Stimulated activated memory B cell treated with anti-CD40 and anti-IgM and Interleukin-4, amounts not matched to agents 10 μg/mL and 1 μg/mL and 100 μg/mL, for 72 hours (primary cell): ENCODE data around the gene BBC3.

Source experiments
- ATAC-seq: fragments of 150-1000 bp; cut with Tn5 transposase; 2 replicates; pipeline ENCODE4 v1.10.0; 2021
- H3K27ac Mint-ChIP-seq: one replicate; pipeline ENCODE4 v1.8.0; 2022; ENCODE audit warnings: mild to moderate bottlenecking, mixed read lengths
- H3K27me3 Mint-ChIP-seq: one replicate; pipeline ENCODE4 v1.8.0; 2022; ENCODE audit warnings: mixed read lengths
- H3K36me3 Mint-ChIP-seq: one replicate; pipeline ENCODE4 v1.8.0; 2022; ENCODE audit warnings: mixed read lengths
- H3K4me1 Mint-ChIP-seq: one replicate; pipeline ENCODE4 v1.8.0; 2022; ENCODE audit warnings: mixed read lengths
- H3K4me3 Mint-ChIP-seq: one replicate; pipeline ENCODE4 v1.8.0; 2022; ENCODE audit warnings: mild to moderate bottlenecking, moderate library complexity, mixed read lengths
- H3K9me3 Mint-ChIP-seq: one replicate; pipeline ENCODE4 v1.8.0; 2022; ENCODE audit warnings: mixed read lengths

BBC3 gene

GRCh38 chr19:47243776-47244547 lies 13.0 kb upstream of the BBC3 start:
- peaks cover 8% of the 10 kb centered on the region for H3K4me1 Mint-ChIP-seq
- peak; percentile 83 for ATAC-seq

GRCh38 chr19:47243364-47243775 lies 12.4 kb upstream of the BBC3 start:
- no peak for ATAC-seq

More at GRCh38 chr19:47243776-47244547, 13.0 kb upstream of the BBC3 start:
- no peak overlapping the region for H3K27ac Mint-ChIP-seq
- H3K27me3 Mint-ChIP-seq = no peaks in the 10 kb centered on the region
- H3K4me3 Mint-ChIP-seq = peak overlapping the region; percentile 77
- H3K9me3 Mint-ChIP-seq = peaks cover 3% of the 10 kb centered on the region
- H3K36me3 Mint-ChIP-seq = no peaks in the 10 kb centered on the region

GRCh38 chr19:47241919-47242577 lies 11.0 kb upstream of the BBC3 start:
- Mint-ChIP-seq H3K36me3 (no peaks in the 10 kb centered on the region), H3K27ac (no peak overlapping the region), H3K27me3 (no peaks in the 10 kb centered on the region), H3K4me3 (no peak overlapping the region), H3K4me1 (peaks cover 5% of the 10 kb centered on the region), H3K9me3 (peaks cover 3% of the 10 kb centered on the region)
- no peak for ATAC-seq

More at GRCh38 chr19:47243364-47243775, 12.4 kb upstream of the BBC3 start:
- Mint-ChIP-seq H3K27ac (no peak overlapping the region), H3K4me3 (peak overlapping the region; percentile 77), H3K9me3 (peaks cover 3% of the 10 kb centered on the region), H3K36me3 (no peaks in the 10 kb centered on the region), H3K27me3 (no peaks in the 10 kb centered on the region), H3K4me1 (peaks cover 10% of the 10 kb centered on the region)

- no peak overlapping the region for H3K4me3 Mint-ChIP-seq
- H3K36me3 Mint-ChIP-seq = no peaks in the 10 kb centered on the region
- peaks cover 5% of the 10 kb centered on the region for H3K4me1 Mint-ChIP-seq
- H3K27me3 Mint-ChIP-seq = no peaks in the 10 kb centered on the region
- peak; percentile 56 for ATAC-seq
- peaks cover 3% of the 10 kb centered on the region for H3K9me3 Mint-ChIP-seq
- no peak overlapping the region for H3K27ac Mint-ChIP-seq
Measured at GRCh38 chr19:47240996-47241918, 10.3 kb upstream of the BBC3 start.

GRCh38 chr19:47240556-47240955 lies 9.6 kb upstream of the BBC3 start:
- no peak overlapping the region for H3K27ac Mint-ChIP-seq
- no peak for ATAC-seq
- no peaks in the 10 kb centered on the region for H3K27me3 Mint-ChIP-seq
- H3K4me1 Mint-ChIP-seq = peaks cover 5% of the 10 kb centered on the region
- peaks cover 3% of the 10 kb centered on the region for H3K9me3 Mint-ChIP-seq
- peak overlapping the region; percentile 25 for H3K4me3 Mint-ChIP-seq
- no peaks in the 10 kb centered on the region for H3K36me3 Mint-ChIP-seq

- Mint-ChIP-seq H3K36me3 (no peaks in the 10 kb centered on the region), H3K27ac (no peak overlapping the region), H3K4me1 (peaks cover 5% of the 10 kb centered on the region), H3K4me3 (peak overlapping the region; percentile 11), H3K9me3 (peaks cover 3% of the 10 kb centered on the region), H3K27me3 (no peaks in the 10 kb centered on the region)
- peak; percentile 63 for ATAC-seq
Measured at GRCh38 chr19:47239610-47240296, 8.8 kb upstream of the BBC3 start.

- H3K4me1 Mint-ChIP-seq = peaks cover 5% of the 10 kb centered on the region
- peak overlapping the region; percentile 55 for H3K4me3 Mint-ChIP-seq
- no peak overlapping the region for H3K27ac Mint-ChIP-seq
- no peaks in the 10 kb centered on the region for H3K36me3 Mint-ChIP-seq
- no peak for ATAC-seq
- H3K27me3 Mint-ChIP-seq = no peaks in the 10 kb centered on the region
- H3K9me3 Mint-ChIP-seq = peaks cover 3% of the 10 kb centered on the region
Measured at GRCh38 chr19:47239152-47239551, 8.2 kb upstream of the BBC3 start.

- no peak for ATAC-seq
- Mint-ChIP-seq H3K27ac (no peak overlapping the region), H3K27me3 (no peaks in the 10 kb centered on the region), H3K4me3 (no peak overlapping the region), H3K4me1 (peaks cover 24% of the 10 kb centered on the region), H3K9me3 (no peaks in the 10 kb centered on the region), H3K36me3 (no peaks in the 10 kb centered on the region)
Measured at GRCh38 chr19:47236072-47236675, 5.2 kb upstream of the BBC3 start.

- peaks cover 19% of the 10 kb centered on the region for H3K4me1 Mint-ChIP-seq
- no peaks in the 10 kb centered on the region for H3K9me3 Mint-ChIP-seq
- no peak for ATAC-seq
- no peaks in the 10 kb centered on the region for H3K27me3 Mint-ChIP-seq
- no peaks in the 10 kb centered on the region for H3K36me3 Mint-ChIP-seq
- H3K4me3 Mint-ChIP-seq = peak overlapping the region; percentile 56
- H3K27ac Mint-ChIP-seq = peak overlapping the region; percentile 59
Measured at GRCh38 chr19:47232422-47233211, 1.6 kb upstream of the BBC3 start.

- H3K36me3 Mint-ChIP-seq = no peaks in the 10 kb centered on the region
- peak overlapping the region; percentile 59 for H3K27ac Mint-ChIP-seq
Measured at GRCh38 chr19:47231215-47232054, 436 bp upstream of the BBC3 start.

GRCh38 chr19:47230054-47230920 lies 712 bp downstream of the BBC3 start:
- H3K4me3 Mint-ChIP-seq = peak overlapping the region; percentile 42
- H3K4me1 Mint-ChIP-seq = peaks cover 33% of the 10 kb centered on the region
- H3K9me3 Mint-ChIP-seq = no peaks in the 10 kb centered on the region
- no peak overlapping the region for H3K27ac Mint-ChIP-seq
- ATAC-seq = peak; percentile 37
- no peaks in the 10 kb centered on the region for H3K36me3 Mint-ChIP-seq
- no peaks in the 10 kb centered on the region for H3K27me3 Mint-ChIP-seq

More at GRCh38 chr19:47231215-47232054, 436 bp upstream of the BBC3 start:
- peaks cover 29% of the 10 kb centered on the region for H3K4me1 Mint-ChIP-seq
- peak overlapping the region; percentile 56 for H3K4me3 Mint-ChIP-seq
- H3K9me3 Mint-ChIP-seq = no peaks in the 10 kb centered on the region
- ATAC-seq = peak; percentile 73
- no peaks in the 10 kb centered on the region for H3K27me3 Mint-ChIP-seq

- no peak for ATAC-seq
- H3K27ac Mint-ChIP-seq = no peak overlapping the region
Measured at GRCh38 chr19:47229676-47230053, 1.3 kb downstream of the BBC3 start.

More at GRCh38 chr19:47229676-47230053, 1.3 kb downstream of the BBC3 start:
- H3K9me3 Mint-ChIP-seq = no peaks in the 10 kb centered on the region
- no peak overlapping the region for H3K4me3 Mint-ChIP-seq
- peaks cover 34% of the 10 kb centered on the region for H3K4me1 Mint-ChIP-seq
- no peaks in the 10 kb centered on the region for H3K36me3 Mint-ChIP-seq
- H3K27me3 Mint-ChIP-seq = no peaks in the 10 kb centered on the region
